MV-4-11 (cell line): ENCODE measurements around the gene SORCS3.

Source experiments
- DNase-seq: peaks from one replicate; lab custom pipeline; 2025; lab: John Stamatoyannopoulos, UW

SORCS3 gene

GRCh38 chr10:105104297-105104696 lies 463.2 kb downstream of the SORCS3 start:
- DNase-seq: no peak

GRCh38 chr10:105109164-105109563 lies 468.1 kb downstream of the SORCS3 start:
- no peak for DNase-seq

- no peak for DNase-seq
These were observed 471.8 kb downstream of the SORCS3 start for GRCh38 chr10:105112862-105113261.

- no peak for DNase-seq
These were observed 472.6 kb downstream of the SORCS3 start for GRCh38 chr10:105113666-105114065.

- no peak for DNase-seq
These were observed 480.7 kb downstream of the SORCS3 start for GRCh38 chr10:105121743-105122142.

- no peak for DNase-seq
These were observed 487.0 kb downstream of the SORCS3 start for GRCh38 chr10:105128111-105128510.

GRCh38 chr10:105138358-105138757 lies 497.3 kb downstream of the SORCS3 start:
- DNase-seq: no peak

GRCh38 chr10:105139363-105139896 lies 498.3 kb downstream of the SORCS3 start:
- no peak for DNase-seq

GRCh38 chr10:105140600-105140999 lies 499.5 kb downstream of the SORCS3 start:
- no peak for DNase-seq

- DNase-seq: no peak
These were observed 504.6 kb downstream of the SORCS3 start for GRCh38 chr10:105145711-105146110.

GRCh38 chr10:105146436-105146835 lies 505.3 kb downstream of the SORCS3 start:
- no peak for DNase-seq

- no peak for DNase-seq
These were observed 507.4 kb downstream of the SORCS3 start for GRCh38 chr10:105148456-105148855.

- no peak for DNase-seq
These were observed 507.8 kb downstream of the SORCS3 start for GRCh38 chr10:105148921-105149320.

GRCh38 chr10:105149371-105149891 lies 508.3 kb downstream of the SORCS3 start:
- no peak for DNase-seq

GRCh38 chr10:105150259-105150880 lies 509.3 kb downstream of the SORCS3 start:
- DNase-seq: no peak

- no peak for DNase-seq
These were observed 513.6 kb downstream of the SORCS3 start for GRCh38 chr10:105154736-105155135.

GRCh38 chr10:105159268-105159667 lies 518.2 kb downstream of the SORCS3 start:
- DNase-seq: no peak

GRCh38 chr10:105161149-105161548 lies 520.1 kb downstream of the SORCS3 start:
- DNase-seq: no peak

- no peak for DNase-seq
These were observed 520.7 kb downstream of the SORCS3 start for GRCh38 chr10:105161767-105162166.

GRCh38 chr10:105170521-105170920 lies 529.4 kb downstream of the SORCS3 start:
- DNase-seq: no peak

GRCh38 chr10:105171945-105172344 lies 530.9 kb downstream of the SORCS3 start:
- DNase-seq: no peak

- DNase-seq: no peak
These were observed 540.5 kb downstream of the SORCS3 start for GRCh38 chr10:105181626-105182025.

- DNase-seq: no peak
These were observed 542.4 kb downstream of the SORCS3 start for GRCh38 chr10:105183536-105183935.

GRCh38 chr10:105185161-105185560 lies 544.1 kb downstream of the SORCS3 start:
- no peak for DNase-seq
